ENCODE results near the gene CALCOCO2.

The CALCOCO2 gene

GRCh38 chr17:48856122-48856821 is 25.4 kb downstream of the CALCOCO2 start:
- no peak for DNase-seq (ENCODE audit: low spot score)
- POLR2A ChIA-PET (ENCODE audit: low non-redundant PET) = no interaction called here
- CTCF ChIA-PET = interaction anchor here (0.6 kb wide), 1 partner anchor 1005 kb away, joined by 3 read pairs; no protein-coding TSS in a partner anchor
- H3K27ac ChIP-seq = no peak overlapping the region
- TF ChIP-seq, protein P1, sequence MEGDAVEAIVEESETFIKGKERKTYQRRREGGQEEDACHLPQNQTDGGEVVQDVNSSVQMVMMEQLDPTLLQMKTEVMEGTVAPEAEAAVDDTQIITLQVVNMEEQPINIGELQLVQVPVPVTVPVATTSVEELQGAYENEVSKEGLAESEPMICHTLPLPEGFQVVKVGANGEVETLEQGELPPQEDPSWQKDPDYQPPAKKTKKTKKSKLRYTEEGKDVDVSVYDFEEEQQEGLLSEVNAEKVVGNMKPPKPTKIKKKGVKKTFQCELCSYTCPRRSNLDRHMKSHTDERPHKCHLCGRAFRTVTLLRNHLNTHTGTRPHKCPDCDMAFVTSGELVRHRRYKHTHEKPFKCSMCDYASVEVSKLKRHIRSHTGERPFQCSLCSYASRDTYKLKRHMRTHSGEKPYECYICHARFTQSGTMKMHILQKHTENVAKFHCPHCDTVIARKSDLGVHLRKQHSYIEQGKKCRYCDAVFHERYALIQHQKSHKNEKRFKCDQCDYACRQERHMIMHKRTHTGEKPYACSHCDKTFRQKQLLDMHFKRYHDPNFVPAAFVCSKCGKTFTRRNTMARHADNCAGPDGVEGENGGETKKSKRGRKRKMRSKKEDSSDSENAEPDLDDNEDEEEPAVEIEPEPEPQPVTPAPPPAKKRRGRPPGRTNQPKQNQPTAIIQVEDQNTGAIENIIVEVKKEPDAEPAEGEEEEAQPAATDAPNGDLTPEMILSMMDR (conservative IDR thresholded peaks at IDR 0.05; ENCODE audit: low read depth) = no peak

DNA sequence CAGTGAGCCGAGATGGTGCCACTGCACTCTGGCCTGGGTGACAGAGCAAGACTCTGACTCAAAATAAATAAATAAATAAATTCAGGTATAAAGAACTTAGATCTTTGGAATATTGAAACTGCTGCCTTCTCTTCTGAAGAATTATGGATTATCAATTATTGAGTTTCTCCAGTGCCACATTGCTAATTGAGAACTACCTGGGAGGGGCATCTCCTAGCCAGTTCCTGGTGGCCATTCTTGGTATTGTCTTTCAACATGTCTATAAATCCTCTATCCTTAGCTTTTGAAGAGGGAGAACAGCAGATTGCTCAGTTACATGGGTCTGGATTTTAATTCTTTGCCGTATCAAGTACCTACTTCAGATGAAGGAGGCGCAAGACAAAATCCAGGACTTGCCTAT is 29.2 kb downstream of the CALCOCO2 start:
- ChIA-PET POLR2A (ENCODE audit: low non-redundant PET) (no interaction called here), CTCF (interaction anchor here (0.6 to 1.2 kb wide), 4 partner anchors 18 to 200 kb away, joined by 3 to 7 read pairs (median 4); no protein-coding TSS in a partner anchor)
- DNase-seq (ENCODE audit: low spot score) = no peak
- TF ChIP-seq, protein P1 (conservative IDR thresholded peaks at IDR 0.05; ENCODE audit: low read depth) = no peak
- no peak overlapping the region for H3K27ac ChIP-seq

DNA sequence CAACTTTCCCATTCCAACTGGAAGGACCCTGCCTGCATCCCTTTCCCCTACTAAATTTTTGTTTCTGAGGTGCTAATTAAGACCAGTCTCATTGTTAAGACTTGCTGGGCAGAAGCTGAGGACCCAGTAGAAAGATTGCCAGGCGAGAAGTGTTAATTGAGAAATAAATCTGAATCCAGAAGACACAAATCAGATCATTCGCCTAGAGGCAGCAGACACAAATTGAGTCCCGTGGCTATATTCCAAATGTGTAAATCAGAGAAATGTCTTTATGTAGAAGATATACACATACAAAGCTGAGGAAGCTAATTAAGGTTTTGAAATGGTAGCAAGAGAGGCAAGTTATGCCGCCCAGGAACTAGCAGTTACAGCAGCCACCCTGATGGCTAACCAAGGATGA is 29.6 kb downstream of the CALCOCO2 start:
- ChIA-PET POLR2A (ENCODE audit: low non-redundant PET) (no interaction called here), CTCF (interaction anchor here (0.7 to 0.8 kb wide), 2 partner anchors 30 to 199 kb away, joined by 3 to 4 read pairs; no protein-coding TSS in a partner anchor)
- TF ChIP-seq, protein P1 (conservative IDR thresholded peaks at IDR 0.05; ENCODE audit: low read depth) = no peak
- no peak for DNase-seq (ENCODE audit: low spot score)
- no peak overlapping the region for H3K27ac ChIP-seq

GRCh38 chr17:48868916-48869500 is 38.2 kb downstream of the CALCOCO2 start:
- no peak overlapping the region for H3K27ac ChIP-seq
- POLR2A ChIA-PET (ENCODE audit: low non-redundant PET) = no interaction called here

DNA sequence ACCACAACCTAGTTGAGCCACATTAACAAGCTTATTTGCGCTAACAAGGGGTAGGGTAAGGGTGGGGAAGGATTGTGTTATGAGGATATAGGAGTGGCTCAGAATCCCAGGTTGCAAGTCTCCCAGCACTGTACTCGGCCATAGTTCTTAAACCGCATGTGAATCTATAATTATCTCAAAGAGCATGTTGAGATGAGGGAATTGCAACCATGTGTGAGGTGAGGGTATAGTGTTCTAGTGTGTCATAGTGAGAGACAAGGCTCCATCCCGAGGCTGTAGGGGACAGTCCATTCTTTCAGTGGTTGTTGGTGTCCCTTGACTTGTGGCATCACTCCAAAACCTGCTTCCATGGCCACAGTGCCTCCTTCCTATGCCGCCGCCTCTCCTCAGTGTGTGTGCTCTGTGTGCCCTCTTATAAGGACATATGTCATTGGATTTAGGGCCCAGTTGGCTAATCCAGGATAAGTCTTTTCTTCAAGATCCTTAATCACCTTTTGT is 39.0 kb downstream of the CALCOCO2 start:
- ChIA-PET CTCF (interaction anchor here (0.9 to 1.1 kb wide), 2 partner anchors 9 kb away, joined by 3 to 5 read pairs; no protein-coding TSS in a partner anchor), POLR2A (ENCODE audit: low non-redundant PET) (no interaction called here)
- H3K27ac ChIP-seq = no peak overlapping the region
- DNase-seq (ENCODE audit: low spot score) = no peak
- TF ChIP-seq, protein P1 (conservative IDR thresholded peaks at IDR 0.05; ENCODE audit: low read depth) = no peak

More at GRCh38 chr17:48868916-48869500, 38.2 kb downstream of the CALCOCO2 start:
- TF ChIP-seq, protein P1 (conservative IDR thresholded peaks at IDR 0.05; ENCODE audit: low read depth) = no peak
- DNase-seq (ENCODE audit: low spot score) = no peak
- CTCF ChIA-PET = interaction anchor here (1.1 kb wide), 1 partner anchor 10 kb away, joined by 5 read pairs; no protein-coding TSS in a partner anchor

DNA sequence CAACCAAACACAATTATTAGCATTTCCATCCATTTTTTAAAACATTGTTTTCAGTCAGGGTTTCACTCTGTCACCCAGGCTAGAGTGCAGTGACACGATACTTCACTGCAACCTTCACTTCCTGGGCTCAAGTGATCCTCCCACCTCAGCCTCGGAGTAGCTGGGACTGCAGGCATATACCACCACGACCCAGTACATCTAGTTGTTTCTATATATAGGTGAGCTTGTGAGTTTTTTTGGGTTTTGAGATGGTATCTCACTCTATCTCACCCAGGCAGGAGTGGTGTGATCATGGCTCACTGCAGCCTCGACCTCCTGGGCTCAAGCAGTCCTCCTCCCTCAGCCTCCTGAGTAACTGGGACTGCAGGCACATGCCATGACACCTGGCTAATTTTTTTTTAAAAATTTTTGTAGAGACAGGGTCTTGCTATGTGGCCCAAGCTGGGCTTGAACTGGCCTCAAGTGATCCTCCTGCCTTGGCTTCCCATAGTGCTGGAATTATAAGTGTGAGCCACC is 40.3 kb downstream of the CALCOCO2 start:
- TF ChIP-seq, protein P1 (conservative IDR thresholded peaks at IDR 0.05; ENCODE audit: low read depth) = no peak
- ChIA-PET CTCF (interaction anchor here (0.9 to 1.5 kb wide), 2 partner anchors 8 to 146 kb away, joined by 3 read pairs; no protein-coding TSS in a partner anchor), POLR2A (ENCODE audit: low non-redundant PET) (interaction anchor here (0.6 kb wide), 1 partner anchor 137 kb away, joined by 3 read pairs; no protein-coding TSS in a partner anchor)
- H3K27ac ChIP-seq = no peak overlapping the region
- no peak for DNase-seq (ENCODE audit: low spot score)
